C4-2B (cell line): ENCODE data around the gene SLC6A1.

Experiments used
- H3K27ac ChIP-seq: fragments of 450-650 bp; 2 replicates; pipeline ENCODE4 v1.5.1; 2017
- CTCF ChIP-seq: fragments of 450-650 bp; conservative IDR thresholded peaks from 2 replicates; pipeline ENCODE4 v1.5.1; 2017; ENCODE audit warnings: mild to moderate bottlenecking
- ZFX ChIP-seq: fragments of 450-650 bp; IDR thresholded peaks from 2 replicates; pipeline ENCODE4 v1.6.1; 2017

The SLC6A1 gene

GRCh38 chr3:11022115-11022514 lies 29.6 kb downstream of the SLC6A1 start:
- TF ChIP-seq ZFX, result no peak
- no peak overlapping the region for H3K27ac ChIP-seq

DNA sequence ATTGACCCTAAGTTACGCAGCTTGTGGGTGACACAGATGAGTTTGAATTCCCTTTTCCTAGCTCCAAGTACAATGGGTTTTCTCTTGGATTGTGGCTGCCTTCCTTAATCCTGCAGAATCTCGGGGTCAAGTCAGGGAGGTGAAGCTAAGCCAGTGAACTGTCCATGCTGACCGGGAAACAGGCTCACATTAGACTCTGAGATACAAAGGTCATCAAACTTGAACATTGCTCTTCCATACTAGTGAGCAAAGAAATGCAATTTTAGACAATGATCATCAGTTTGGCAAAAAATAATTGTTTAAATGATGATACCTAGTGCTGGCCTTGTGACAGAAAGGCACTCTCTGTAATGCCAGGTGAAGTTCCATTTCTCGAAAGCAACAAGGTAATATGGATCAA lies 31.6 kb downstream of the SLC6A1 start:
- TF ChIP-seq CTCF (no peak), ZFX (no peak)
- H3K27ac ChIP-seq, result no peak overlapping the region

GRCh38 chr3:11029948-11030347 lies 37.4 kb downstream of the SLC6A1 start:
- no peak overlapping the region for H3K27ac ChIP-seq
- TF ChIP-seq CTCF, result no peak
- TF ChIP-seq ZFX, result no peak

GRCh38 chr3:11033871-11034270 lies 41.3 kb downstream of the SLC6A1 start:
- TF ChIP-seq ZFX (no peak), CTCF (no peak)
- no peak overlapping the region for H3K27ac ChIP-seq

GRCh38 chr3:11034309-11034985 lies 41.9 kb downstream of the SLC6A1 start:
- no peak overlapping the region for H3K27ac ChIP-seq
- TF ChIP-seq CTCF (no peak), ZFX (no peak)

DNA sequence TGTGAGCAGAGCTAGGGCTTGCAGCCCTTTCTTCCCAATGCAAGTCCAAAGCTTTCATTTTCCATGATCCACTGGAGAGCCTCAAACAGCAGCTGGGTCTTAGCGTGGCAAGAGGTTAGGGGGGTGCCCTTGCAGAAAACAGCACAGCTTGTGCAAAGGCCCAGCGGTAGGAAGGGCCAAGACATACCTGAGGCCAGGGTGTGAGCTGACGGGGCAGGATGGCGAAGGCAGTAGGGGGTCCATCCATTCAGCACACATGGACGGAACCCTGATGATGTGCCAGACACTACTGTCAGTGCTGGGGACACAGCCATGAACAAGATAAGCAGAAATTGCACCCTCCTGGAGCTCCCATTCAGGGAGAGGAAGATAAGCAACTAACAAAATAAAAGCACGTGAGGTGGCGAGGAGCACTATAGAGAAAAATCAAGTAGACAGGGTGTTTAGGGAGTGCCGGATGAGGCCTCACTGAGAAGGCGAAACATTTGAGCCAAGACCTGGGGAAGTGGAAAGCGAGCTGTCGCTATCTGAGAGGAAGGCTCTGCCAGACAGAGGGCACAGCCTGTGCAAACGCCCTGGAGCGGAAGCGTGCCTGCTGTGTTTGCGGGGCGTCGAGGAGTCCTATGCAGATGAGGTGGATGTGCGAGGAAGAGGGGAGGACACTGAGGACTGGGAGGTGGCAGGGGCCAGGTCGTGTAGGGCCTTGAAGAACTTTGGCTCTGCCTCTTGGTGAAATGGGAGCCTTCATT lies 43.4 kb downstream of the SLC6A1 start:
- H3K27ac ChIP-seq, result no peak overlapping the region
- TF ChIP-seq CTCF (no peak), ZFX (no peak)

GRCh38 chr3:11037241-11037873 lies 44.8 kb downstream of the SLC6A1 start:
- no peak overlapping the region for H3K27ac ChIP-seq
- TF ChIP-seq CTCF (no peak), ZFX (no peak)
